H9 (cell line): Measurements from ENCODE around the gene PRICKLE1. TPM values are rescaled to one million over a fixed set of nuclear protein-coding genes. Genes with fewer than 3 reads are reported as not detected.

Experiments
- DNase-seq: peaks from one replicate; pipeline ENCODE4 v3.0.0-alpha.2; 2017
- H2AFZ ChIP-seq: one replicate; pipeline ENCODE4 v1.6.1; 2013; ENCODE audit warnings: mild to moderate bottlenecking, low read length, control low read depth, moderate library complexity
- H2AK5ac ChIP-seq: 2 replicates; pipeline ENCODE4 v1.6.1; 2013; ENCODE audit warnings: low read length, control low read depth, mixed read lengths; ENCODE audit not compliant: insufficient read length
- H2BK120ac ChIP-seq: one replicate; pipeline ENCODE4 v1.6.1; 2013; ENCODE audit warnings: low read depth, mild to moderate bottlenecking, low read length, control low read depth, inconsistent platforms; ENCODE audit not compliant: poor library complexity, severe bottlenecking
- H2BK12ac ChIP-seq: 2 replicates; pipeline ENCODE4 v1.6.1; 2013; ENCODE audit warnings: low read length, control low read depth, mixed read lengths, low read depth; ENCODE audit not compliant: insufficient read length
- H2BK15ac ChIP-seq: 2 replicates; pipeline ENCODE4 v1.6.1; 2013; ENCODE audit warnings: low read depth, low read length, control low read depth
- H2BK20ac ChIP-seq: one replicate; pipeline ENCODE4 v1.6.1; 2013; ENCODE audit warnings: low read depth, mild to moderate bottlenecking, low read length, control low read depth, inconsistent platforms; ENCODE audit not compliant: poor library complexity, severe bottlenecking
- H2BK5ac ChIP-seq: 2 replicates; pipeline ENCODE4 v1.6.1; 2013; ENCODE audit warnings: low read length, control low read depth, mixed read lengths; ENCODE audit not compliant: insufficient read length
- H3K14ac ChIP-seq: 2 replicates; pipeline ENCODE4 v1.6.1; 2013; ENCODE audit warnings: low read length, control low read depth; ENCODE audit not compliant: insufficient read depth
- H3K18ac ChIP-seq: 2 replicates; pipeline ENCODE4 v1.6.1; 2013; ENCODE audit warnings: low read depth, mild to moderate bottlenecking, mixed read lengths, low read length, control low read depth; ENCODE audit not compliant: insufficient read length
- H3K23ac ChIP-seq: 2 replicates; pipeline ENCODE4 v1.6.1; 2013; ENCODE audit warnings: low read length, control low read depth, mixed read lengths, low read depth; ENCODE audit not compliant: insufficient read length
- H3K23me2 ChIP-seq: 2 replicates; pipeline ENCODE4 v1.6.1; 2013; ENCODE audit warnings: low read depth, mild to moderate bottlenecking, mixed read lengths, low read length, control low read depth; ENCODE audit not compliant: insufficient read length, poor library complexity, severe bottlenecking
- H3K27ac ChIP-seq: 2 replicates; pipeline ENCODE4 v1.5.1; 2013; ENCODE audit warnings: low read length, control low read depth, mixed read lengths, low read depth; ENCODE audit not compliant: insufficient read length
- H3K27me3 ChIP-seq: 2 replicates; pipeline ENCODE4 v1.6.1; 2013; ENCODE audit warnings: low read length, control low read depth, inconsistent platforms; ENCODE audit not compliant: insufficient read depth
- H3K4ac ChIP-seq: 2 replicates; pipeline ENCODE4 v1.6.1; 2013; ENCODE audit warnings: low read depth, mild to moderate bottlenecking, control low read depth, inconsistent platforms, low read length, moderate library complexity
- H3K4me1 ChIP-seq: 2 replicates; pipeline ENCODE4 v1.6.1; 2013; ENCODE audit warnings: low read length, control low read depth, inconsistent platforms; ENCODE audit not compliant: insufficient read depth
- H3K4me2 ChIP-seq: 2 replicates; pipeline ENCODE4 v1.6.1; 2013; ENCODE audit warnings: low read length, control low read depth, mixed read lengths; ENCODE audit not compliant: insufficient read length, insufficient read depth
- H3K56ac ChIP-seq: 2 replicates; pipeline ENCODE4 v1.6.1; 2013; ENCODE audit warnings: low read depth, mild to moderate bottlenecking, mixed read lengths, low read length, control low read depth; ENCODE audit not compliant: insufficient read length
- H3K79me1 ChIP-seq: 2 replicates; pipeline ENCODE4 v1.6.1; 2013; ENCODE audit warnings: low read depth, mild to moderate bottlenecking, moderate library complexity, low read length, control low read depth, inconsistent platforms; ENCODE audit not compliant: insufficient read depth, poor library complexity, severe bottlenecking
- H3K79me2 ChIP-seq: 2 replicates; pipeline ENCODE4 v1.6.1; 2013; ENCODE audit warnings: low read length, control low read depth, inconsistent platforms; ENCODE audit not compliant: insufficient read depth
- H3K9ac ChIP-seq: 2 replicates; pipeline ENCODE4 v1.6.1; 2013; ENCODE audit warnings: low read length, control low read depth, mixed read lengths; ENCODE audit not compliant: insufficient read length; ENCODE audit errors: extremely low read depth
- H3K9me3 ChIP-seq: one replicate; pipeline ENCODE4 v1.6.1; 2013; ENCODE audit warnings: low read depth, low read length, inconsistent platforms; ENCODE audit not compliant: control insufficient read depth
- H3T11ph ChIP-seq: one replicate; pipeline ENCODE4 v1.6.1; 2013; ENCODE audit warnings: mild to moderate bottlenecking, low read length, control low read depth, inconsistent platforms
- H4K20me1 ChIP-seq: one replicate; pipeline ENCODE4 v1.6.1; 2013; ENCODE audit not compliant: control insufficient read depth, insufficient read length, insufficient read depth
- H4K5ac ChIP-seq: 2 replicates; pipeline ENCODE4 v1.6.1; 2013; ENCODE audit warnings: low read depth, mild to moderate bottlenecking, mixed read lengths, low read length, control low read depth; ENCODE audit not compliant: insufficient read length
- H4K8ac ChIP-seq: replicated peaks from 2 replicates; pipeline ENCODE4 v1.6.1; 2013; ENCODE audit warnings: low read length, control low read depth, mixed read lengths, low read depth; ENCODE audit not compliant: insufficient read length
- H4K91ac ChIP-seq: 2 replicates; pipeline ENCODE4 v1.6.1; 2013; ENCODE audit warnings: low read depth, mild to moderate bottlenecking, moderate library complexity, mixed read lengths, low read length, control low read depth; ENCODE audit not compliant: insufficient read length
- H3K27ac Mint-ChIP-seq, 3 experiments: 2 replicates in 2 of 3; 3 replicates in 1 of 3; pipeline ENCODE4 v1.8.0; 2020 to 2021; ENCODE audit warnings: mixed read lengths in 3 of 3, mild to moderate bottlenecking in 1 of 3, moderate library complexity in 1 of 3
- H3K27me3 Mint-ChIP-seq: 2 replicates; pipeline ENCODE4 v1.8.0; 2021; ENCODE audit warnings: low read depth, mild to moderate bottlenecking, moderate library complexity, mixed read lengths
- H3K36me3 Mint-ChIP-seq, 3 experiments: 2 replicates in 2 of 3; 3 replicates in 1 of 3; pipeline ENCODE4 v1.8.0; 2020 to 2021; ENCODE audit warnings: low read depth in 3 of 3, mixed read lengths in 3 of 3; ENCODE audit not compliant: insufficient read depth in 1 of 3
- H3K4me1 Mint-ChIP-seq, 2 experiments: 2 replicates each; pipeline ENCODE4 v1.8.0; 2020; ENCODE audit warnings: mixed read lengths in 2 of 2
- H3K4me3 Mint-ChIP-seq, 2 experiments: 2 replicates in 1 of 2; 3 replicates in 1 of 2; pipeline ENCODE4 v1.8.0; 2020 to 2021; ENCODE audit warnings: mild to moderate bottlenecking in 2 of 2, mixed read lengths in 2 of 2, moderate library complexity in 1 of 2
- H3K9me3 Mint-ChIP-seq, 2 experiments: 2 replicates in 1 of 2; 3 replicates in 1 of 2; pipeline ENCODE4 v1.8.0; 2020; ENCODE audit warnings: mild to moderate bottlenecking in 2 of 2, mixed read lengths in 2 of 2, moderate library complexity in 1 of 2
- CTCF ChIP-seq: fragments of 200-600 bp; sonication (generic); conservative IDR thresholded peaks from 3 replicates; pipeline ENCODE4 v1.8.0; 2021; ENCODE audit warnings: antibody characterized with exemption, mild to moderate bottlenecking
- WGBS: extraction: QIAGEN DNeasy Blood & Tissue Kit; methylation state at CpG from one replicate; pipeline ENCODE4 v1.1.7; 2013; ENCODE audit warnings: missing lambda C conversion rate, low lambda C conversion rate, mixed read lengths; ENCODE audit not compliant: insufficient read length; ENCODE audit errors: extremely low coverage; 5-methylcytosine and 5-hydroxymethylcytosine counted together
- total RNA-seq: library from RNA; stranded (reverse); gene quantifications from 2 replicates; pipeline ENCODE4 v1.2.1, GENCODE V29; 2021

PRICKLE1 gene
- total RNA-seq, 1 experiment from 2014 or later: 20.5 TPM

DNA sequence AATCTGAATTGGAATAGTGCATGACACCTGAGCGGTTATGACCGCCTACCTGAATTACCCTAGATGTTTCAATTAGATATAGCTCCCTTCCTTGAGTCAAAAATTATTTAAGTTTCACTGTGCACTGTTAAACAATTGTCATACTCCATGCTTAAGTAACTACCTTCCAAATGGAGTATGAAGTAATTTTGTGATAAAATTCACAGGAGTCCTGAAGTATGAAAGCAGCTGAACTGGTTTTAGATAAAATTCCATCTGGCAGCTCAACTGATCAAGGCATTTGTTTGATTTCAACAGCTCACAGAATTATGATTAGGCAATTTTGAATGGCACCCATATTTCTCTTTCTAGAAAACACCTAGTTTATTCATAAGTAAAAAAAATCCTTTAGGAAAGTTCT, 19.5 kb downstream of the PRICKLE1 start:
- TF ChIP-seq CTCF: no peak
- Histone ChIP-seq H2AFZ (no peak overlapping the region), H3K14ac (no peak overlapping the region), H2BK120ac (no peak overlapping the region), H2BK12ac (no peak overlapping the region), H2BK15ac (no peak overlapping the region), H2AK5ac (no peak overlapping the region), H2BK5ac (no peak overlapping the region), H2BK20ac (no peak overlapping the region), H3K4ac (no peak overlapping the region), H3K27me3 (no peaks in the 10 kb centered on the region), H4K8ac (no peak overlapping the region), H3K9me3 (no peaks in the 10 kb centered on the region), H3K27ac (no peak overlapping the region), H4K91ac (no peak overlapping the region), H3K23ac (no peak overlapping the region), H3K79me1 (no peaks in the 10 kb centered on the region), H3K79me2 (no peaks in the 10 kb centered on the region), H3K18ac (no peak overlapping the region), H3T11ph (no peak overlapping the region), H4K5ac (no peak overlapping the region), H3K4me2 (no peak overlapping the region), H3K9ac (no peak overlapping the region), H4K20me1 (no peaks in the 10 kb centered on the region), H3K56ac (no peak overlapping the region), H3K4me1 (peaks cover 6% of the 10 kb centered on the region; the same call in 1 of the 2 replicates), H3K23me2 (no peaks in the 10 kb centered on the region)
- H3K27ac Mint-ChIP-seq: 0 out of 7 replicates have a peak overlapping the region, but pooled peaks of 1 of the 3 experiments have one; percentile 36
- DNase-seq: no peak
- peaks cover 18% of the 10 kb centered on the region for H3K27me3 Mint-ChIP-seq
- H3K4me3 Mint-ChIP-seq: no peak overlapping the region
- peaks cover 0 to 5% (median 1%) of the 10 kb centered on the region in 3 experiments; a peak in 3 of 7 replicates for H3K36me3 Mint-ChIP-seq
- H3K9me3 Mint-ChIP-seq: peaks cover 3 to 5% of the 10 kb centered on the region in 2 experiments; a peak in 4 of 5 replicates
- peaks cover 19 to 29% of the 10 kb centered on the region in 2 experiments for H3K4me1 Mint-ChIP-seq
- no CpG with 5 or more reads among the region's 2 CpGs for WGBS
